ENCODE data around the gene SLC29A1. TPM values are rescaled to one million over a fixed set of nuclear protein-coding genes. Genes with fewer than 3 reads are reported as not detected.
"Not testable (repeated sequence)": the region's sequence is repeated elsewhere in the genome, so short reads cannot be mapped to it uniquely, and the experiment has no call there.

SLC29A1 gene
- total RNA-seq, 2 experiments from 2014 or later = 116 TPM

- CTCF ChIA-PET = no interaction called here
These were observed 6.8 kb downstream of the SLC29A1 start for GRCh38 chr6:44230034-44230675.

GRCh38 chr6:44231426-44231825 is 8.0 kb downstream of the SLC29A1 start:
- POLR2A ChIA-PET, CTCF ChIA-PET: not testable (repeated sequence)

More at GRCh38 chr6:44230034-44230675, 6.8 kb downstream of the SLC29A1 start:
- POLR2A ChIA-PET = interaction anchor here (0.6 kb wide), 1 partner anchor 129 kb away, joined by 4 read pairs; no protein-coding TSS in a partner anchor

GRCh38 chr6:44232676-44233566 is 9.5 kb downstream of the SLC29A1 start:
- ChIA-PET CTCF (interaction anchor here (1.9 to 3.4 kb wide), 4 partner anchors 8 to 60 kb away, joined by 4 to 18 read pairs (median 12); no protein-coding TSS in a partner anchor), POLR2A (no interaction called here)

- POLR2A ChIA-PET = no interaction called here
- CTCF ChIA-PET = interaction anchor here (0.6 to 3.4 kb wide), 6 partner anchors 9 to 77 kb away, joined by 3 to 18 read pairs (median 6); no protein-coding TSS in a partner anchor
These were observed 10.2 kb downstream of the SLC29A1 start for GRCh38 chr6:44233567-44234100.

GRCh38 chr6:44234101-44235025 is 11.0 kb downstream of the SLC29A1 start:
- ChIA-PET CTCF (interaction anchor here (0.6 to 3.4 kb wide), 12 partner anchors 9 to 137 kb away, joined by 3 to 18 read pairs (median 4); partner anchors contain the start of genes HSP90AB1 and SLC29A1), POLR2A (interaction anchor here (0.6 to 3.5 kb wide), 2 partner anchors 10 to 11 kb away, joined by 3 to 10 read pairs; no protein-coding TSS in a partner anchor)

- POLR2A ChIA-PET = interaction anchor here (0.6 to 3.5 kb wide), 2 partner anchors 10 to 11 kb away, joined by 3 to 10 read pairs; no protein-coding TSS in a partner anchor
- CTCF ChIA-PET = interaction anchor here (1.0 to 3.4 kb wide), 8 partner anchors 10 to 138 kb away, joined by 3 to 18 read pairs (median 6); partner anchors contain the start of genes HSP90AB1 and SLC29A1
These were observed 11.9 kb downstream of the SLC29A1 start for GRCh38 chr6:44235269-44235668.

- POLR2A ChIA-PET = interaction anchor here (1.3 to 3.5 kb wide), 2 partner anchors 9 to 12 kb away, joined by 5 to 10 read pairs; no protein-coding TSS in a partner anchor
- CTCF ChIA-PET = interaction anchor here (0.7 to 3.4 kb wide), 5 partner anchors 12 to 710 kb away, joined by 3 to 21 read pairs (median 4); partner anchors contain the start of gene SLC29A1
These were observed 12.6 kb downstream of the SLC29A1 start for GRCh38 chr6:44235891-44236516.

- ChIA-PET POLR2A (interaction anchor here (1.0 to 3.5 kb wide), 3 partner anchors 10 to 17 kb away, joined by 4 to 27 read pairs (median 10); partner anchors contain the start of gene HSP90AB1), CTCF (interaction anchor here (0.7 to 3.0 kb wide), 8 partner anchors 8 to 711 kb away, joined by 3 to 21 read pairs (median 4); partner anchors contain the start of genes HSP90AB1 and SLC29A1)
These were observed 13.8 kb downstream of the SLC29A1 start for GRCh38 chr6:44237021-44237812.

- ChIA-PET POLR2A (interaction anchor here (1.0 to 3.5 kb wide), 3 partner anchors 9 to 16 kb away, joined by 4 to 27 read pairs (median 10); partner anchors contain the start of gene HSP90AB1), CTCF (interaction anchor here (0.8 to 3.0 kb wide), 8 partner anchors 8 to 103 kb away, joined by 3 to 21 read pairs (median 4); partner anchors contain the start of genes HSP90AB1 and SLC29A1)
These were observed 14.5 kb downstream of the SLC29A1 start for GRCh38 chr6:44237813-44238433.

GRCh38 chr6:44238687-44239350 is 15.4 kb downstream of the SLC29A1 start:
- ChIA-PET POLR2A (interaction anchor here (2.2 kb wide), 1 partner anchor 8 kb away, joined by 27 read pairs; the partner anchor contains the start of gene HSP90AB1), CTCF (interaction anchor here (1.2 to 3.0 kb wide), 6 partner anchors 8 to 66 kb away, joined by 4 to 21 read pairs (median 7); partner anchors contain the start of genes HSP90AB1 and SLC29A1)

- ChIA-PET POLR2A (no interaction called here), CTCF (interaction anchor here (0.7 to 2.1 kb wide), 5 partner anchors 9 to 147 kb away, joined by 3 to 8 read pairs (median 4); no protein-coding TSS in a partner anchor)
These were observed 19.9 kb downstream of the SLC29A1 start for GRCh38 chr6:44243345-44243744.

GRCh38 chr6:44245391-44245911 is 22.1 kb downstream of the SLC29A1 start:
- ChIA-PET CTCF (interaction anchor here (0.8 to 2.6 kb wide), 6 partner anchors 8 to 73 kb away, joined by 3 to 8 read pairs (median 4); partner anchors contain the start of genes SLC29A1 and SLC35B2), POLR2A (interaction anchor here (0.6 to 4.6 kb wide), 6 partner anchors 7 to 47 kb away, joined by 3 to 92 read pairs (median 16); partner anchors contain the start of genes SLC29A1 and SLC35B2)

GRCh38 chr6:44245912-44246662 is 22.7 kb downstream of the SLC29A1 start:
- ChIA-PET CTCF (interaction anchor here (0.8 to 2.7 kb wide), 10 partner anchors 8 to 73 kb away, joined by 3 to 22 read pairs (median 5); partner anchors contain the start of genes SLC29A1 and SLC35B2), POLR2A (interaction anchor here (0.5 to 4.6 kb wide), 16 partner anchors 8 to 657 kb away, joined by 3 to 92 read pairs (median 5); partner anchors contain the start of genes CDC5L, GTPBP2, SLC29A1 and SLC35B2)

Data from activated CD8-positive, alpha-beta memory T cell treated with anti-CD3 and anti-CD28 coated beads for 36 hours (primary cell).